GM18907 (cell line): Measurements from ENCODE around the gene NCOA5.
"Not testable (repeated sequence)": the region's sequence is repeated elsewhere in the genome, so short reads cannot be mapped to it uniquely, and the experiment has no call there.

Experiments
- ATAC-seq: cut with Tn5 transposase; IDR thresholded peaks from one replicate; pipeline ENCODE4 v1.9.1; 2021; ENCODE audit warnings: mild to moderate bottlenecking, moderate library complexity; ENCODE audit not compliant: unreplicated experiment

Gene NCOA5

DNA sequence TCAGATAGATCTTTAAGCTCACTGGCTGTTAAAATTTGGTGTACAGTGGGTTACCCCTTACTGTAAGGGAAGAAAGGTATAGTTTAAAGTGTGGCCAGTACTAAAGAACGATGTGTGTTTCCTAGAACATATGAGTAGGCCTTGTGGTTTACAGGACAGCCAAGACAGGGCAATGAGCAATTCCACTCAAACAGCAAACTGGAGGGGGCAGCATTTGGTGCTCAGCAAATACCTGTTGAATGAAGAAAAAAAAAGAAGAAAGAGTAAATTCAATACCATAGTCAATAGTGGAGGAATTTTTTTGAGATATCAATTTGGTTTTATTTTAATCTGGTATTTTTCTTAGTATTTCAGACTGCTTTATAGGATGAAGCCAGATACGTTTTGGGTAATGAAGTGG lies 3.8 kb upstream of the NCOA5 start:
- no peak for ATAC-seq

DNA sequence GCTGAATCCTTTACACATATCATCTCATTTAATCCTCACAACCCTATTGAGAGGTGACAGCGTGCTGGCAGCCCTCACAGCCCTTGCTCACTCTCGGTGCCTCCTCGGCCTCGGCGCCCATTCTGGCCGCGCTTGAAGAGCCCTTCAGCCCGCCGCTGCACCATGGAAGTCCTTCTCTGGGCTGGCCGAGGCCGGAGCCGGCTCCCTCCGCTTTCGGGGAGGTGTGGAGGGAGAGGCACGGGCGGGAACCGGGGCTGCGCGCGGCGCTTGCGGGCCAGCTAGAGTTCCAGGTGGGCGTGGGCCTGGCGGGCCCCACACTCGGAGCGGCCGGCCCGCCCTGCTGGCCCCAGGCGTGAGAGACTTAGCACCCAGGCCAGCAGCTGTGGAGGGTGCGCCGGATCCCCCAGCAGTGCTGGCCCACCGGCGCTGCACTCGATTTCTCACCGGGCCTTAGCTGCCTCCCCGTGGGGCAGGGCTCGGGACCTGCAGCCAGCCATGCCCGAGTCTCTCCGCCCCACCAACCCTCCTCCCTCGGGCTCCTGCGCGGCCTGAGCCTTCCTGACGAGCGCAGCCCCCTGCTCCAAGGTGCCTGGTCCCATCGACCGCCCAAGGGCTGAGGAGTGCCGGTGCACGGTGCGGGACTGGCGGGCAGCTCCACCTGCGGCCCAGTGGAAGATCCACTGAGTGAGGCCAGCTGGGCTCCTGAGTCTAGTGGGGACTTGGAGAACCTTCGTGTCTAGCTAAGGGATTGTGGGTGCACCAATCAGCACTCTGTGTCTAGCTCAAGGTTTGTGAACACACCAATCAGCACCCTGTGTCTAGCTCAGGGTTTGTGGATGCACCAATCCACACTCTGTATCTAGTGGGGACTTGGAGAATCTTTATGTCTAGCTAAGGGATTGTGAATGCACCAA lies 2.1 kb upstream of the NCOA5 start:
- ATAC-seq: not testable (repeated sequence)

DNA sequence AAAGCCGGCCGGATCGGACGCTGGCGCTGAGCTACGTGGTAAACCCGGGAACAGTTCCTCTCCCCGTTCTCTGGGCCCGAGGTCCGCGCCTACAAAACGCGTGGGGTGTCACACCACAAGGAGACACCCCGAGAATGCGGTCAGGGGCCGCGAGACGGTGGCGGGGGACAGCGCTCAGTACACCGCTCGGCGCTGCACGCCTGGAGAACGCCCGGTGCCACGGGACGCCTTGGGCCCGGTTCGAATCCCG lies 670 bp downstream of the NCOA5 start:
- peak; percentile 33 for ATAC-seq

DNA sequence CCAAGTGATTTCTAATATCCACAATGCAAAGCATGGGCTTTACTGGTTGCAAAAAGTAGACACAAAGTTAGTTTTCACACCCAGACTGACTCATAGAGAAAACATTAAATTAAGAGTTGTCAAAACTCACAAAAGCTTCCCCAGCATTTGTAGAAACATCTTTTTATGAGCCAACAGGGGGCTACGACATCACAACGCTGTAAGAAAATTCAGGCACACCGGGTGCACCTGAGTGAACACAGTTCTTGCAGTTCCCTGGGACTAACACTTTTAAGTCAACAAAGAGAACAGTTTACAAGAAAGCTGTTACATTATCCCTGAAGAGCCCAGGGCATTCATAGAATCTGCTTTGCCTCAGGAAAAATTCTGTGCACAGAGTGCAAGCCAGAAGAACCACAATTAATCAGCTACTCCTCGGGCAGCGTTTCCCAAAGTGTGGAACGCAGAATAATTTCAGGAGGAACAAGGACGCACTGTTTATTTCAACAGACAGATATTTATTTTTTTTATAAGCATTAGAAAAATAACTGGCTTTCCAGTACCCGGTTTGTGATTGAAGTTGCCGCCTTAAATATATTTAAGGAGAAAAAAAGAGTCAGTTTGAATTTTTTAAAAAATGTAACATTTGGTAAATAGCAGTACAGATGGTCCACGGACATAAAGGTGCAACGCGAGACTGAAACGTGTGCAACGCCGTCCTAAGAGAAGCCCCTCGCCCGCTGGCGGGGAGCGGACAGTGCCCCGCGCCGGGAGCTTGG lies 1.2 kb downstream of the NCOA5 start:
- ATAC-seq: no peak

- no peak for ATAC-seq
These were observed 2.6 kb downstream of the NCOA5 start for GRCh38 chr20:46087161-46087560.

- no peak for ATAC-seq
These were observed 4.4 kb downstream of the NCOA5 start for GRCh38 chr20:46085179-46085851.

- no peak for ATAC-seq
These were observed 5.0 kb downstream of the NCOA5 start for GRCh38 chr20:46084805-46085178.

DNA sequence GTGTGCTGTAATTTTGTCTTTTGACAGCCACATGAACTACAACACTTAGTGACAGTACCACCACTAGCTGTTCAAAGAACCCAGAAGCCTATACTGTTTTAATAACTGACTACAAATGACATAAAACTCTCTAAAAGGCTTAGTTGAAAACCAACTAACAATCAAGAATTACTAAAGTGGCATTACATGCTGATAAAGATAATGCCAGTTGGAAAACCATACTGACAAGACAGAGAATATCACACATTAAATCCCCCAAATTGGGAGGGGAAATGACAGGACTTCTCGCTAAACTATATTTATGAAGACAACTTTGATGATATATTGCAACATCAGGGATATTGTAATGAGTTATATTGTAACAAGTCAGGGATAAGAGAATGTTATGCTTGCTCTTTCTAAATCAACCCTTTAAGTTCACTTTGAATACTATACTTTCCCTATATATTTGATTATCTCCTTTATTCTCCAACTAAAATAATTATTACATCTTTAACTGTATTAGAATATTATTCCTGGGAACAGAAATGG lies 6.2 kb downstream of the NCOA5 start:
- no peak for ATAC-seq

- ATAC-seq: no peak
These were observed 6.7 kb downstream of the NCOA5 start for GRCh38 chr20:46083101-46083500.

DNA sequence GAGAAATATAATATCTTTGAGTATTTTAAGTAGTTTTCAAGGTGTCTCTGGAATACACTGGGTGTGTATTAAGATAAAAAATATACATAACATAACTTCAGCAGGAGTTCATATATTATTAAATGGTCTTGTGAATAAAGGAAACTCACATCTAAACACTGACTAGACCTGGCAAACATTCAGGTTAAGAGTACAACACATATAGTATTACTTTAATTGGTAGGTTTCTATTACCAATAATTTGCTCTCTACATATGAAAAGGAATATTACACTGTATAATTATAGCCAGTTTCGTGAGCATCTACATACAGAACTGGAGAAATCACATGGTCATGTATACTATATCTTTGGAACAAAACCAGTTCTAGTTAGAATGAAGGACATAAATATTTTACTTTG lies 8.7 kb downstream of the NCOA5 start:
- no peak for ATAC-seq

DNA sequence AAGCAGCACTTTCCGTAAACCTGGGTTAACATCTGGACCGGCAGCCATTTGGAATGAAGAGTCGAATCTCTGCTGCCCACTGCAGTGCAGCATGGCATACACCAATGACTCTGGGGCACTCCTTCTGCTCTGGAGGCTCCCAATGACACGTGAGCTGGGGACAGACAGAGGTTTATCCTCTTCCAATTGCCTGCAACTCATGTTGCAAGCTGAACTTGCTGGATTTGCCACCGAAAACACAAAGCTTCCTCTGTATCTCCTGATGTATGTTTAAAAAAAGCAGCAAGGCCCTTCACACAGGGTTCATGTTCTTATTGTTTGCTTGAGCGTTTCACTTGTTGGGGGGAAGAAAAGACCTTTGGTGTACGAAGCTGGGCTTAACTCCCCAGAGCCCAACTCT lies 10.8 kb downstream of the NCOA5 start:
- no peak for ATAC-seq

DNA sequence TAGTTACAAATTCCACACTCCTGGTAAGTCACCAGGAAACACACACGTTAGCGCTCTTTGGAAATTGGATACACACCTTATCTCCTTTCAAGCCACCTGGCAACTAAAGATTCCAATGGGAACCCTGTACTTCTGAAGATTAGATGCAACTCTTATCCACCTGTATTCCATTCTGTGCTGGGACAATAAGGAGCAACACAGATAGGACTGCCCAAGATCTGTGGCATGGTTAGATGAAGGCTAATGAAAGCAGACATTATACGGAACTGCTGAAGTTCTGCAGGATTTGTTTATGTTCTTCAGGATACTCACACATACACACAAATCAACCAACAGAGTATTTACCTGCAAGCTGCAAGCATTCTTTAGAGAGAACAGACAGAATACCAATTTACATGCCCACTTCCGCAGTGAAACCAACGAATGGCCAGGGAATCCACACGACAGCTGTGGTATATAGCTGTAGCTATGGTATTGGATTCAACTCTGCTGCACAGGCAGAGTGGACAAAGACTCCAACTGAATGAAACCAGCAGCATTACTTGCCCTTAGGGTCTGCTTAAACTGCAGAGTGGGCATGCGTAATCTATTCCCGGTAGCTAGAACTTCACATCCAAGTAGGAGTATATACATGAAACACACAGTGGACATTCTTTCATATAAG lies 12.0 kb downstream of the NCOA5 start:
- ATAC-seq: no peak

DNA sequence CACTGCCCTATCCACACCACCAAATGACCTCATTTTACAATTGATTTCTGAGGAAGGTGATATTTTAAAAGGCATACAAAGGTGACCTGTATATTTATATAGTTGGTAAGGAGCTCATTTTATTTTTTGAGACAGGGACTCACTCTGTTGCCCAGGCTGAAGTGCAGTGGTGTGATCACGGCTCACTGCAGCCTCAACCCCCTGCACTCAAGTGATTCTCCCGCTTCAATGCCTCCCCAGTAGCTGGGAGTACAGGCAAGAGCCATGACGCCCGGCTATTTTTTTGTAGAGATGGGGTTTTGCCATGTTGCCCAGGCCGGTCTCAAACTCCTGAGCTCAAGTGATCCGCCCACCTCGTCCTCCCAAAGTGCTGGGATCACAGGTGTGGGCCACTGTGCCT lies 13.0 kb downstream of the NCOA5 start:
- no peak for ATAC-seq

- no peak for ATAC-seq
These were observed 15.8 kb downstream of the NCOA5 start for GRCh38 chr20:46074006-46074405.

DNA sequence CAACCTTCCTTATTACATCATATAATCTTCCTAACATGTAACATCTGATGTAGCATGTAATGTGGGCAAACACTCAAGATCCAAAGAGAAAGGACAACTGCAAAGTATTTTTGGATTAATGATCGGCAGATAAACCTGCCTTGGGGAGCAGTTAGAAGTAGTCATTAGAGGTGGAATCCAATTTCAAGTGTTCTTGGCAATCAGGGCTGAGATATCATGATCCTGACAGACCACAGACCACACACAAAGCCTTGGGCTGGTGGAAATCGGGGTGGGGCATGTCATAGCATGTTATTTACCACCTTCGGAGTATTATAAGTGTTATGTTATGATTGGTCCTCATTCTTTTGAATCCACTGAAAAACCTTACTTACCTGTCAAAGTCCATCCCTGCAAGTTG lies 16.3 kb downstream of the NCOA5 start:
- ATAC-seq: no peak

DNA sequence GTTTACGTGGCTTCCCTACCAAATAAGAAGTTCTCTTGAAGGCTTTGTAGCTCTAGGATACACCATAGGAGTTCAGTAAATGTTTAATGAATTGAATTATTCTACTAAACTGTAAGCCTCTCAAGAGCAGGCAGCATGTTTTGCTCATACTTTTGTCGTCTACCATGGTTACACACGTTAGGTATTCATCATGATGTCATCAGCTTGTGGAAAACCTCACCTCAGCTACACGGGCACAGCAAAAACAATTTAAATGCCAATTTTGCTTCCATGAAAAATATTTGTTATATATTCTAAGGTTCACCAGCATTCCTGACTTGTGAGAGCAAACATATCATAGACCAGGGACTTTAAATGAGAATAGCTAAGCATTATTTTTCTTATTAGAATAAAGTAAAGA lies 16.7 kb downstream of the NCOA5 start:
- ATAC-seq: no peak

DNA sequence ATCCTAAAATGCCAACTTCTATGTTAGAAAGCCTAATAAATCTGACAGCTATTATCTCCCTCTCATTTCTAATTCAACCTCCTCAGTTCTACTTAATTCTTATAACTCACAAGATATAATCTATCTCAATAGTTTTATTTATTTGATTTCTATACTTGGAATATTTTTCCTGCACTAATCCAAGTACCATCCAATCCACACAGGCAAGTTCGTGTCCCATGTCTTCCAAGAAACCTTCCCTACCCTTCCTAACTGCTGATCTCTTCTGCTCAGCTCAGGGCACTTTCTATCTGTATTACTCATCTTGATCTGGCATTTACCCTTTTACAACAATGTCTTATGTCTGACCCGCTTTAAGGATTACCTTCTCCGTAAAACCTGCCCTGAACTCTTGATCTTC lies 18.2 kb downstream of the NCOA5 start:
- no peak for ATAC-seq

DNA sequence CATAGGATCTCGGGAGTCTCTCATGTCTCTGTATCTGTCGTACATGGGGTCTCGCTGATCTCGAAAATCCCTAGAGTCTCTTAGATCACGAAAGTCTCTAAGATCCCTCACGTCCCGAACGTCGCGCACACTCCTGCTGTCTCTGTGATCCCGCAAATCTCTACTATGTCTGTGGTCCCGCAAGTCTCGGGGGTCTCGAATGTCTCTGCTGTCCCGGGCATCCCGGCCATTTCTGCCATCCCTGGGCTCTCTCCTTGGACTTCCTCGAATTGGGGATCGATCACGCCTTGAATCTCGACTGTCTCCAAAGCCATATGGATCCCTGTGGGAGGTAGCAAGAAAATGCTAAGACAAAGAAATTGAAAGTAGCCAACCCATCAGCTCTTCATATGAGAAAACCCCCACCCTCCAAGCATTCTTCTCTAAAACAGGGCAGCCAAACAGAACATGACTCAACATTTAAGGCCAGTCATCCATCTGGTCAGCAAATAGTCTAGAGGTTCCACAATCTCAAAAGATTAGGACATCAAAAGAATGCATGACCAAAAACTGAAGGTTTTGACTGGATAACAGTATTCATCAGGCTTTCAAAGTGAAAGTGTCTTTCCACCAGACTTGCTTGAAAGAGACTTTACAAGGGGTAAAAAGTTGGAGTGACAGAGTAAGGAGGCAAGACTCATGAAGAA lies 19.4 kb downstream of the NCOA5 start:
- no peak for ATAC-seq

- no peak for ATAC-seq
These were observed 24.1 kb downstream of the NCOA5 start for GRCh38 chr20:46065691-46066090.

GRCh38 chr20:46065006-46065405 lies 24.8 kb downstream of the NCOA5 start:
- ATAC-seq: no peak

GRCh38 chr20:46063652-46064054 lies 26.1 kb downstream of the NCOA5 start:
- ATAC-seq: no peak
